ENCODE measurements around the gene PSG3.
"Not testable (repeated sequence)": the region's sequence is repeated elsewhere in the genome, so short reads cannot be mapped to it uniquely, and the experiment has no call there.

The PSG3 gene

DNA sequence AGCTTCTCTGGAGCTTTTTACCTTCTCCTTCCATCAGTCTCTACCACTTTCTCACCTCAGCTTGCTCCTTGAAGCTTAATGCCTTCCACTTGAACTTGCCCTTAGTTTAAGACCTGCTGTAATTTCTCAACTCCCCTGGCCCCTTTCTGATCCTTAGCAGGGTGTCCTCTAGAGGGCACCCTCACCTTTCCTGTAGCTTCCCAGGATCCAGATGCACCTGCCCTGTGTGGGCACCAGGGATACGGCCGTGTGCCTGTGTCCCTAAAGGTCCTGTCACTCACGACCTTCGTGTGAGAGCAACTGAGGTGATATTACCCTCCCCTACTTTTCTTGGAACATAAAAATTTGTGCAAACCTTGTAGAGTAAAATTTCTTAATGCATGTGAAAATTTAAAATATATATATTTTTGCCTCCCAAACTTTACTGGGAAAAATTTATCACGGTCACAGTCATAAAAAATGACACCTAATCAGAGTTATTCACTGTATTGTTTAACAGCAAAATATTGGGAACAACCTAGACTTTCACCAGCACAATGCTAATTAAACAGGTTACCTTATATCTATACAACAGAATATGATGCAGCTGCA is 46.4 kb downstream of the PSG3 start:
- DNase-seq, result peak; percentile 16 to 42

DNA sequence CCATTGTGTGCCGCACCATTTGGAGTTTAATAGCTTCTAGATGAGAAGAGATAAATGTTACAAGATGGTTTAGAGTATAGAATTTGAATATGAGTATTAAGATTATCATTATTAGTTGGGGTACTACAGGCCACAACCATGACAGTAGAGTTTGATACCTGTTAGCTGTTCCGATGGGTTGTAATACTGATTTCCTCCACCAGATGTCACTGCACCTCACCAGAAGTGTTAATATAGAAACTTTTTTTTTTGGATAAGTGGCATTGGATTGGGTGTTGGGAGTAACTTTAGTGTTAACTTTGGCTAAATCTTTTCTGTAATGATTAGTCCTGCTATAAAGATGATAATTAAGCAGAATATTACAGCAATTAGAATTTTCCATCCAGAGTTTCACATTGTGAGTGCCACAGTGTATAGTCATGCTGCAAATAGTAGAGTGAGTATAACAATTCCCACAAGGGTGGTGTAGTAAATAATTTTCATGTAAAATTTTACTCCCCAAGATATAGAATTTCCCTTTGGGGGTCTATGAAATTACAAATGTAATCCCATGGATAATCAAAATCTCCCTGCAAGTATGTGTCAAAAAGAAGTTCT is 56.3 kb downstream of the PSG3 start:
- peak; percentile 2 to 7 for DNase-seq

DNA sequence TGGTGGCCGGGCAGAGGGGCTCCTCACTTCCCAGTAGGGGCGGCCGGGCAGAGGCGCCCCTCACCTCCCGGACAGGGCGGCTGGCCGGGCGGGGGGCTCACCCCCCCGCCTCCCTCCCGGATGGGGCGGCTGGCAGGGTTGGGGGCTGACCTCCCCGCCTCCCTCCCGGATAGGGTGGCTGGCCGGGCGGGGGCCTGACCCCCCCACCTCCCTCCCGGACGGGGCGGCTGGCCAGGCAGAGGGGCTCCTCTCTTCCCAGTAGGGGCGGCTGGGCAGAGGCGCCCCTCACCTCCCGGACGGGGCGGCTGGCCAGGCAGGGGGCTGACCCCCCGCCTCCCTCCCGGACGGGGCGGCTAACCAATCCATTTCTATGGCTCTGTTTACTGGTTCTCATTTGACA is 64.0 kb downstream of the PSG3 start:
- not testable (repeated sequence) for DNase-seq

DNA sequence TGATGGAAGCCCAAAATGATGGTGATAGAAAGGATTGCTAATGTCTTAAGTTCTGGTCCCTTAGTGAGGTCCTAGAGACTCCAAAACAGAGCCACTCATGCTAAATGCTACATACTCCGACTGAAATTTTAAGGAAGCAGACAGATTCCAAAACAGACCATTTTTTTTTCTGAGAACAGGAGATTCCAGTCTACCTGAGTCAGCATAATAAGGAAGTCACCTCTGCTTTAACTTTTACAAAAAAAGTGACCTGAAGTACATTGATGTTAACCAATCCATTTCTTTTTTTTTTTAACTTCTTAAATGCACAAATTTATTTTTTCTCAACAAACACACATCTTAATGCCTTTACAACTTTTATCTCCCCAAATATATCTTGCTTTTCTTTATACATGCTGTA is 65.7 kb downstream of the PSG3 start:
- not testable (repeated sequence) for DNase-seq
